Glutamatergic neuron (in vitro differentiated cells): ENCODE results near the gene TTLL9. TPM values are rescaled to one million over a fixed set of nuclear protein-coding genes. Genes with fewer than 3 reads are reported as not detected.
A peak's percentile ranks its signal among the peaks of the same experiment; 100 is the strongest.
"Not testable (repeated sequence)": the region's sequence is repeated elsewhere in the genome, so short reads cannot be mapped to it uniquely, and the experiment has no call there.

ENCODE experiments used
- DNase-seq: peaks from one replicate; pipeline ENCODE4 v3.0.0; 2022
- H3K27ac Mint-ChIP-seq: one replicate; pipeline ENCODE4 v1.8.0; 2020; ENCODE audit warnings: mild to moderate bottlenecking, mixed read lengths, inconsistent platforms; ENCODE audit not compliant: unreplicated experiment
- H3K27me3 Mint-ChIP-seq: one replicate; pipeline ENCODE4 v1.8.0; 2020; ENCODE audit warnings: mild to moderate bottlenecking, moderate library complexity, mixed read lengths, inconsistent platforms; ENCODE audit not compliant: unreplicated experiment
- H3K36me3 Mint-ChIP-seq: one replicate; pipeline ENCODE4 v1.8.0; 2020; ENCODE audit warnings: mild to moderate bottlenecking, mixed read lengths, inconsistent platforms; ENCODE audit not compliant: unreplicated experiment
- H3K4me1 Mint-ChIP-seq: one replicate; pipeline ENCODE4 v1.8.0; 2020; ENCODE audit warnings: mild to moderate bottlenecking, low read depth, mixed read lengths, inconsistent platforms; ENCODE audit not compliant: unreplicated experiment
- H3K4me3 Mint-ChIP-seq: one replicate; pipeline ENCODE4 v1.8.0; 2020; ENCODE audit warnings: mild to moderate bottlenecking, mixed read lengths, inconsistent platforms; ENCODE audit not compliant: unreplicated experiment
- H3K9me3 Mint-ChIP-seq: one replicate; pipeline ENCODE4 v1.8.0; 2020; ENCODE audit warnings: mild to moderate bottlenecking, moderate library complexity, mixed read lengths, inconsistent platforms; ENCODE audit not compliant: unreplicated experiment
- total RNA-seq: library from RNA; stranded (reverse); fragmentation: NEBNext Ultra II Directional; extraction: Animal tissue kit (Norgen Biotek cat#: 25700); gene quantifications from one replicate; pipeline ENCODE4 v1.2.1, GENCODE V29; 2021; ENCODE audit not compliant: unreplicated experiment
- TF ChIP-seq, protein P1 (sequence below): fragments of 200-600 bp; sonication (generic); IDR thresholded peaks from one replicate; pipeline ENCODE4 v1.5.0; 2021; ENCODE audit not compliant: partially characterized antibody, unreplicated experiment

The TTLL9 gene
- total RNA-seq, 1 donor from 2014 or later = 1.5 TPM

- no peak overlapping the region for H3K4me3 Mint-ChIP-seq
- peaks cover 7% of the 10 kb centered on the region for H3K27me3 Mint-ChIP-seq
- no peak overlapping the region for H3K27ac Mint-ChIP-seq
- TF ChIP-seq, protein P1, sequence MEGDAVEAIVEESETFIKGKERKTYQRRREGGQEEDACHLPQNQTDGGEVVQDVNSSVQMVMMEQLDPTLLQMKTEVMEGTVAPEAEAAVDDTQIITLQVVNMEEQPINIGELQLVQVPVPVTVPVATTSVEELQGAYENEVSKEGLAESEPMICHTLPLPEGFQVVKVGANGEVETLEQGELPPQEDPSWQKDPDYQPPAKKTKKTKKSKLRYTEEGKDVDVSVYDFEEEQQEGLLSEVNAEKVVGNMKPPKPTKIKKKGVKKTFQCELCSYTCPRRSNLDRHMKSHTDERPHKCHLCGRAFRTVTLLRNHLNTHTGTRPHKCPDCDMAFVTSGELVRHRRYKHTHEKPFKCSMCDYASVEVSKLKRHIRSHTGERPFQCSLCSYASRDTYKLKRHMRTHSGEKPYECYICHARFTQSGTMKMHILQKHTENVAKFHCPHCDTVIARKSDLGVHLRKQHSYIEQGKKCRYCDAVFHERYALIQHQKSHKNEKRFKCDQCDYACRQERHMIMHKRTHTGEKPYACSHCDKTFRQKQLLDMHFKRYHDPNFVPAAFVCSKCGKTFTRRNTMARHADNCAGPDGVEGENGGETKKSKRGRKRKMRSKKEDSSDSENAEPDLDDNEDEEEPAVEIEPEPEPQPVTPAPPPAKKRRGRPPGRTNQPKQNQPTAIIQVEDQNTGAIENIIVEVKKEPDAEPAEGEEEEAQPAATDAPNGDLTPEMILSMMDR = no peak
- peak; percentile 20 for DNase-seq
- no peaks in the 10 kb centered on the region for H3K36me3 Mint-ChIP-seq
- H3K9me3 Mint-ChIP-seq = peaks cover 6% of the 10 kb centered on the region
- H3K4me1 Mint-ChIP-seq = peaks cover 8% of the 10 kb centered on the region
Measured at GRCh38 chr20:31923388-31924331, 53.2 kb downstream of the TTLL9 start.

DNA sequence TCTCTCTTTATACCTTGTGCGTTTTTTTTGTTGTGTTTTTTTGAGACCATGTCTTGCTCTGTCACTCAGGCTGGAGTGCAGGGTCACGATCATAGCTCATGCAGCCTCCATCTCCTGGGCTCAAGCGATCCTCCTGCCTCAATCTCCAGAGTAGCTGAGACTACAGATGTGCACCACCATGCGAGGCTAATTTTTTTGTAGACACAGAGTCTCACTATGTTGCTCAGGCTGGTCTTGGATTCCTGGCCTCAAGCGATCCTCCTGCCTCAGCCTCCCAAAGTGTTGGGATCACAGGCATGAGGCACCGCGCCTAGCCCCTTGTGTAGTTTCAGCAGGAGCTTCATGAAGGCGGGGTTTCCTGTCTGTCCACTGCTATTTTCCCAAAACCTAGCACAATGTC lies 54.1 kb downstream of the TTLL9 start:
- Mint-ChIP-seq H3K36me3 (no peaks in the 10 kb centered on the region), H3K4me1 (peaks cover 12% of the 10 kb centered on the region), H3K4me3 (no peak overlapping the region), H3K9me3 (peaks cover 6% of the 10 kb centered on the region), H3K27me3 (peaks cover 7% of the 10 kb centered on the region), H3K27ac (no peak overlapping the region)
- no peak for DNase-seq
- TF ChIP-seq, protein P1 = no peak

DNA sequence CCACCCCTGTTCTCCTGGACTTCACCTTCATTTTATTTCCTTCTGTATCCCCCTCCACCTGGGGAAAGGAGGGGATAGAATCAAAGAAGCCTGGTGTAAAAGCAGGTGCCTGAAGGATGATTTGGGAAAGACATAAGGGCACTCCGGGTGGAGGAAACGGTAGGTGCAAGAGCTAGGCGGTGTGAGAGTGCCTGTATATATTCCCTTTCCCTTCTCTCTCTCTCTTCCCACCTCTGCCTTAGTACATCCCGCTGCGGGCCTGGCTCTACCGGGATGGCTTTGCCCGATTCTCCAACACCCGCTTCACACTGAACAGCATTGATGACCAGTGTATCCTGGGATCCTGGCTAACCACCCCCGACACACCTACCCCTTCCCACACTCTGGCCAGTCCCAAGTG lies 55.2 kb downstream of the TTLL9 start:
- TF ChIP-seq, protein P1 = no peak
- Mint-ChIP-seq H3K4me1 (peaks cover 13% of the 10 kb centered on the region), H3K27ac (no peak overlapping the region), H3K27me3 (peaks cover 2% of the 10 kb centered on the region), H3K36me3 (no peaks in the 10 kb centered on the region), H3K9me3 (peaks cover 6% of the 10 kb centered on the region), H3K4me3 (no peak overlapping the region)
- DNase-seq = no peak

GRCh38 chr20:31926493-31926892 lies 56.1 kb downstream of the TTLL9 start:
- Mint-ChIP-seq H3K36me3 (no peaks in the 10 kb centered on the region), H3K9me3 (peaks cover 6% of the 10 kb centered on the region), H3K27ac (no peak overlapping the region), H3K27me3 (peaks cover 5% of the 10 kb centered on the region), H3K4me1 (peaks cover 15% of the 10 kb centered on the region), H3K4me3 (no peak overlapping the region)
- DNase-seq = no peak
- TF ChIP-seq, protein P1 = no peak

DNA sequence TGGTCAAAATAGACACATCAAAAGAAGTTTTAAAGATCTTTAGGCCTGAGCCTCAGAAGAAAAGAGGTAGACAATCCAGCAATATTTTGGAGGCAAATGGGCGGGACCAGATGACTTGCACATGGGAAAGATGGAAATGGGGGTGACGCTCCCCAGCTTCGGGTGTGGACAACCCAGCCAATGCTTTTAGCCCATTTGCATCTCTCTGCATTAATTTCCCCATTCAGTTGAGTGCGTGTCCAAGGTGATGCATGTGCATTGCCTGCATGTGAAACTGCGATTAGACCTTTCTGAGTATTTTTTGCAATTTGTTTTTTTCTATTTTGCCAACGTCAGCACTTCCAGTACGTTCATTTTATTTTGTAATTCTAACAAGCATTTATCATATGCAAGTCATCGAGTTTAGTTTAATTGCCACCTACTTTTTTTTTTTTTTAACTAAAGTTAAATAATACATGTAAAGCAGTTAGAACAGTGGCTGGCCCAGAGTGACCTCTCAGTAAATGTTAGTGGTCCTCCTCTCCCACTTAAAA lies 57.3 kb downstream of the TTLL9 start:
- no peak overlapping the region for H3K27ac Mint-ChIP-seq
- H3K27me3 Mint-ChIP-seq = peaks cover 5% of the 10 kb centered on the region
- H3K9me3 Mint-ChIP-seq = peaks cover 6% of the 10 kb centered on the region
- TF ChIP-seq, protein P1 = no peak
- no peak for DNase-seq
- H3K4me1 Mint-ChIP-seq = peaks cover 15% of the 10 kb centered on the region
- H3K36me3 Mint-ChIP-seq = no peaks in the 10 kb centered on the region
- H3K4me3 Mint-ChIP-seq = no peak overlapping the region

DNA sequence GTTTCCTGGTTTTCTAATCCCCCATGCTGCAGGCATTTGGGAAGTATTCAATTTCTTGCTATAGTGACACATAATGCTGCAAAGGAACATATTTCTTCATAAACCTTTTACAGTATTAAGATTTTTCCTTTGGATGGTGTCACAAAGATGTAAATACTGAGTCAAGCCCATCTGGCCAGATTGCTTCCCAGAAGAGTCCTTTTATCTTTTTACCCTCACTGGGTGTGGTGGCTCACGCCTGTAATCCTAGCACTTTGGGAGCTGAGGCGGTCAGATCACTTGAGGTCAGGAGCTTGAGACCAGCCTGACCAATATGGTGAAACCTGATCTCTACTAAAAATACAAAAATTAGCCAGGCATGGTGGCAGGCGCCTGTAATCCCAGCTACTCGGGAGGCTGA lies 59.2 kb downstream of the TTLL9 start:
- peaks cover 13% of the 10 kb centered on the region for H3K4me1 Mint-ChIP-seq
- H3K27ac Mint-ChIP-seq, H3K27me3 Mint-ChIP-seq, H3K9me3 Mint-ChIP-seq, H3K4me3 Mint-ChIP-seq, H3K36me3 Mint-ChIP-seq: not testable (repeated sequence)
- peak; percentile 29 for DNase-seq
